Left lung (tissue), 10 donors: Measurements from ENCODE around the gene ERCC6L. TPM values are rescaled to one million over a fixed set of nuclear protein-coding genes. Genes with fewer than 3 reads are reported as not detected.
A peak's percentile ranks its signal among the peaks of the same experiment; 100 is the strongest.

Source experiments
- ATAC-seq: fragments of 200-7000 bp; cut with Tn5 transposase; one replicate; pipeline ENCODE4 v1.9.1; 2020; ENCODE audit warnings: moderate library complexity
- DNase-seq, 4 donors: peaks; one replicate each; pipeline ENCODE4 v3.0.0-alpha.2; 2013 to 2020
- H3K27ac ChIP-seq, 2 donors: fragments of 200-600 bp; sonication (generic) in 1 of 2; one replicate each; pipeline versions ENCODE4 v1.5.0 to v1.8.0; 2020 to 2021
- H3K27me3 ChIP-seq, 2 donors: fragments of 200-600 bp; sonication (generic) in 1 of 2; one replicate each; pipeline versions ENCODE4 v1.5.0 to v1.8.0; 2020 to 2021
- H3K36me3 ChIP-seq, 2 donors: fragments of 200-600 bp; sonication (generic) in 1 of 2; one replicate each; pipeline versions ENCODE4 v1.5.0 to v1.8.0; 2020 to 2021
- H3K4me1 ChIP-seq, 2 donors: fragments of 200-600 bp; one replicate each; pipeline ENCODE4 v1.8.0; 2021
- H3K4me3 ChIP-seq, 2 donors: fragments of 200-600 bp; sonication (generic) in 1 of 2; one replicate each; pipeline versions ENCODE4 v1.5.0 to v1.8.0; 2020 to 2021; ENCODE audit warnings: mild to moderate bottlenecking in 1 of 2
- H3K9me3 ChIP-seq, 2 donors: fragments of 200-600 bp; sonication (generic) in 1 of 2; one replicate each; pipeline versions ENCODE4 v1.5.0 to v1.8.0; 2020 to 2021
- CTCF ChIP-seq, 2 donors: fragments of 200-600 bp; sonication (generic) in 1 of 2; IDR thresholded peaks; one replicate each; pipeline versions ENCODE4 v1.5.0 to v1.8.0; 2021; ENCODE audit warnings: antibody characterized with exemption in 2 of 2
- intact Hi-C, 2 donors: fragments of 100-400 bp; cut with DNase I; formaldehyde crosslinking; loops; one replicate each; pipeline versions ENCODE4 v1.11.2 to v1.14.2; 2022
- polyA plus RNA-seq, 6 donors: library from polyadenylated mRNA; unstranded; fragments of 120-200 nt; gene quantifications; one replicate each; pipeline ENCODE4 v1.2.1, GENCODE V29; 2013; ENCODE audit not compliant: insufficient read length in 6 of 6
- total RNA-seq, 2 donors: library from RNA; stranded (reverse); fragmentation: NEBNext Ultra II Directional; extraction: Animal tissue kit (Norgen Biotek cat#: 25700); gene quantifications; one replicate each; pipeline ENCODE4 v1.2.1, GENCODE V29; 2021
- donor health status: DM: no; HTN: yes; CAD: no.
- donor health status: DM: no; HTN: no; CAD: no.

ERCC6L gene
- total and polyA plus RNA-seq, 8 donors, result 1.1 to 6.8 (median 3.6) TPM

DNA sequence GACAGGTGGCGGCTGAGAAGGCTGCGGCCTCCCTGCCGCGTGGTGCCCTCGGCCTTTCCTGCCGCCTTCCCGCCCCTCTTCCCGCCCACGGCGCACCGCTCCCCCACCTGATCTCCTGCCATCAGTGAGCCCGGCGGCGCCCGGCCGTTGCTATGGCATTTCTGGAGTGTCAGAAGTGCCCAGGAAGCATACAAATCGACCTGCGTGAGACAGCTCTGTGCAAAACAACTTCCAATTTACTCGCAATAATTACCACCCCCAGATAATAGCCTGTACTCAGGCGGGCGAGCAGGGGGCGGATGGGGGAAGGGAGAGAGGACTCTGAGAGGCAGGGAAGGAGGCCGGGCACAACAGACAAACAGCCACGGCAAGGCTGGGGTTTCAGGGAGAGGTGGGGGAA is 16.6 kb upstream of the ERCC6L start:
- H3K4me1 ChIP-seq, result no peaks in the 10 kb centered on the region
- no peak for TF ChIP-seq CTCF (IDR thresholded peaks at IDR 0.05)
- no peaks in the 10 kb centered on the region for H3K9me3 ChIP-seq
- ATAC-seq, result peak; percentile 84
- H3K36me3 ChIP-seq, result no peaks in the 10 kb centered on the region
- no peak overlapping the region for H3K4me3 ChIP-seq
- peak in 3 of 4 donors; percentile 43 to 79 (median 46) for DNase-seq
- H3K27ac ChIP-seq, result no peak overlapping the region
- H3K27me3 ChIP-seq, result peaks cover 12 to 20% of the 10 kb centered on the region in 2 donors
- intact Hi-C loops, result no loop called here

DNA sequence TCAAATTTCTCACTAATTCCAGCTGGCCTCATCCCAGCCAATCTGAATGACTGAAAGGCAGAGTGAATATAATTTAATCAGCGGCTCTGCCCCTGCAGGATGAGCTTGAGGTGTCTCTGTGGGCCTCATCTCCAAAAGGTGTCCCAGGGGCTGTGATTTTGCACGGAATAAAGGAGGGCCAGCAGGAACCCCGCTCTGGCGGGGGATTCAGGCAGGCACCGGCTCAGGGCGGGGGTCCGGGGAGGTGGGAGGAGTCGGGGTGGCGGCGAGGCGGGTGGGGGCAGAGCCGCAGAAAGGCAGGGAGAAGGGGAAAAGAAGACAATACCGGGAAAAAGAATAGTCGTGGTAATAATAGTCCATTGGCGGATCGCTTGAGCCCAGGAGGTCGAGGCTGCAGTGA is 16.0 kb upstream of the ERCC6L start:
- ATAC-seq (no peak), DNase-seq (no peak)
- no peak overlapping the region for H3K4me3 ChIP-seq
- peaks cover 12 to 20% of the 10 kb centered on the region in 2 donors for H3K27me3 ChIP-seq
- H3K36me3 ChIP-seq, result no peaks in the 10 kb centered on the region
- H3K27ac ChIP-seq, result no peak overlapping the region
- no peaks in the 10 kb centered on the region for H3K4me1 ChIP-seq
- H3K9me3 ChIP-seq, result no peaks in the 10 kb centered on the region
- TF ChIP-seq CTCF (IDR thresholded peaks at IDR 0.05), result no peak
- intact Hi-C loops, result no loop called here

DNA sequence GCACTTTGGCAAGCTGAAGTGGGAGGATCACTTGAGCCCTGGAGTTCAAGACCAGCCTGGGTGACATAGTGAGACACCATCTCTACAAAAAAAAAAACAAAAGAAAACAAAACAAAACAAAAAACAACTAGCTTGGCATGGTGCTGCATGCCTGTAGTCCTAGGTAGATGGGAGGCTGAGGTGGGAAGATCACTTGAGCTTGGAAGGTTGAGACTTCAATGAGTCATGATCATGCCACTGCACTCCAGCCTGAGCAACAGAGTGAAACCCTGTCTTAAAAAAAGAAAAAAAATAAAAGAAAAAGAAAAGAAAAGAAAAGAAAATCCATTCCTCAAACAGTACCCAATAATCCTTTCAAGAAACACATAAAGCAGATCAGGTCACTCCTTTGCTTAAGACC is 14.9 kb upstream of the ERCC6L start:
- ATAC-seq, result no peak
- no peak for DNase-seq
- intact Hi-C loops, result no loop called here
- Histone ChIP-seq H3K4me1 (no peaks in the 10 kb centered on the region), H3K27me3 (peaks cover 12 to 20% of the 10 kb centered on the region in 2 donors), H3K27ac (no peak overlapping the region), H3K9me3 (no peaks in the 10 kb centered on the region), H3K4me3 (no peak overlapping the region), H3K36me3 (no peaks in the 10 kb centered on the region)
- TF ChIP-seq CTCF (IDR thresholded peaks at IDR 0.05), result no peak

DNA sequence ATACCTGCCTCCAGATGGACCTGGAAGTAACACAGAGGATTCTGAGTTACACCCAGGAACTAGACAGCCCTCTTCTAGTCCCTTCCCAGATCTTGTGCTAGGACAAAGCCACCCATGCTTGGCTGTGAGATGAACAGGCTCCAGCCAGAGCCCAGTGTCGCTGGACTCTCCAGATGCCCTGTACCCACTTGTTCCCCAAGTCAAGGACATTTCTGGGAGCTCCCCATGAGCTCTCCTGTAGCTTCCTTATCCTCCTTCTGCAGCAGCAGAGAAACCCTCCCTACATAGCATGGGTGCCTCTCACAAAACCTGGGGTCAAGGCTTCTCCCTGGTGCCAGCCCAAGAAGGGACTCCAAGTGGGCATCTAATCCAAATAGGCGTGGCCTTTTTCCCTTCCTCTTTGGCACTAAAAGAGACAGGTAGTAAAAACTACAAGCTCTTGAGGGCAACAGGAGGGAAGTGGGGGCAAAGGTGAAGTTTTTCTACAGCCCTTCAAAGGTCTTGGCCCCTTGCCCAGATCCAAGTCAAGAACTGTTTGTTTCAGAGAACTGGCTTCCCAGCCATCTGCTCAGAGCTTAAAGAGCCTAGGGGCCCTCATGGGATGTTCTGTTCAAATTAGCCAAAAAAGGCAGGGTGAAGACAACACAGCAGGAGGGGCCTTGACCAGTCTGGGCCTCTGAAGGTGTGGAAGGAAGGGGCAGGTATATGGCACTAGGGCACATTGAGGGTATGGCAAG is 8.5 kb upstream of the ERCC6L start:
- no peaks in the 10 kb centered on the region for H3K9me3 ChIP-seq
- DNase-seq (peak in 2 of 4 donors; percentile 28 to 50), ATAC-seq (peak; percentile 73)
- peaks cover 0 to 8% of the 10 kb centered on the region in 2 donors for H3K27me3 ChIP-seq
- H3K27ac ChIP-seq, result no peak overlapping the region
- no peaks in the 10 kb centered on the region for H3K36me3 ChIP-seq
- no peak for TF ChIP-seq CTCF (IDR thresholded peaks at IDR 0.05)
- no peaks in the 10 kb centered on the region for H3K4me1 ChIP-seq
- H3K4me3 ChIP-seq, result no peak overlapping the region
- intact Hi-C loops, result no loop called here

- DNase-seq (peak in 2 of 4 donors; percentile 24 to 56), ATAC-seq (peak; percentile 81)
- peak; percentile 58 to 61 for TF ChIP-seq CTCF (IDR thresholded peaks at IDR 0.05)
- Histone ChIP-seq H3K27me3 (peaks cover 0 to 3% of the 10 kb centered on the region in 2 donors), H3K36me3 (no peaks in the 10 kb centered on the region), H3K4me1 (no peaks in the 10 kb centered on the region), H3K27ac (no peak overlapping the region), H3K9me3 (no peaks in the 10 kb centered on the region), H3K4me3 (no peak overlapping the region)
- intact Hi-C loops, result no loop called here
Observed at GRCh38 chrX:72245461-72246089, 6.7 kb upstream of the ERCC6L start.
